Measurements from ENCODE around the gene EPB41L2.

- TF ChIP-seq CTCF (IDR thresholded peaks at IDR 0.05) (no peak), POLR2A (IDR thresholded peaks at IDR 0.05) (no peak)
Observed at GRCh38 chr6:130932921-130933320, 130.1 kb downstream of the EPB41L2 start.

Measured in Peyer's patch (tissue), 4 donors.